ENCODE results near the gene STXBP3.

DNA sequence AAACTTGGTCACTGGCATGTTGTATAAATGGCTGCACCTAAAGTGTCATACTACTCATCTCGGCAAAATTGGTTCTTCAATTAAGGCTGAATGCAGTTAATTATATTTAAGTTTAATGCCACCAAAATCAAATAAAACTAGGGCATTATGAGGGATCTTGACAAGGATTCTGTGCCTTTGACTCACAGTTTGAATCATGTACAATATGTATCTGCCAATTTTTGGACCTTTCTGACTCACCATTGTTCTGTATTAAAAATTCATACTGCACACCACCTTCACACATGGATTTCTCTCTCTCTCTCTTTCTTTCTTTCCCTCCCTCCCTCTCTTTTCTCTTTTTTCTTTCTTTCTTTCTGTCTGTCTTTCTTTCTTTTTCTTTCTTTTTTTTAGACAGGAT, 14.1 kb upstream of the STXBP3 start:
- TF ChIP-seq POLR2AphosphoS5 (IDR thresholded peaks at IDR 0.05) (no peak), TAF1 (IDR thresholded peaks at IDR 0.05; ENCODE audit: low read depth) (no peak), SMC3 (conservative IDR thresholded peaks at IDR 0.05; ENCODE audit: poor library complexity) (no peak), EZH2 (IDR thresholded peaks at IDR 0.05; ENCODE audit: borderline replicate concordance, insufficient read depth, low read length, poor library complexity, severe bottlenecking) (no peak)
- TF ChIP-seq, protein P1, sequence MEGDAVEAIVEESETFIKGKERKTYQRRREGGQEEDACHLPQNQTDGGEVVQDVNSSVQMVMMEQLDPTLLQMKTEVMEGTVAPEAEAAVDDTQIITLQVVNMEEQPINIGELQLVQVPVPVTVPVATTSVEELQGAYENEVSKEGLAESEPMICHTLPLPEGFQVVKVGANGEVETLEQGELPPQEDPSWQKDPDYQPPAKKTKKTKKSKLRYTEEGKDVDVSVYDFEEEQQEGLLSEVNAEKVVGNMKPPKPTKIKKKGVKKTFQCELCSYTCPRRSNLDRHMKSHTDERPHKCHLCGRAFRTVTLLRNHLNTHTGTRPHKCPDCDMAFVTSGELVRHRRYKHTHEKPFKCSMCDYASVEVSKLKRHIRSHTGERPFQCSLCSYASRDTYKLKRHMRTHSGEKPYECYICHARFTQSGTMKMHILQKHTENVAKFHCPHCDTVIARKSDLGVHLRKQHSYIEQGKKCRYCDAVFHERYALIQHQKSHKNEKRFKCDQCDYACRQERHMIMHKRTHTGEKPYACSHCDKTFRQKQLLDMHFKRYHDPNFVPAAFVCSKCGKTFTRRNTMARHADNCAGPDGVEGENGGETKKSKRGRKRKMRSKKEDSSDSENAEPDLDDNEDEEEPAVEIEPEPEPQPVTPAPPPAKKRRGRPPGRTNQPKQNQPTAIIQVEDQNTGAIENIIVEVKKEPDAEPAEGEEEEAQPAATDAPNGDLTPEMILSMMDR (IDR thresholded peaks at IDR 0.05; ENCODE audit: poor library complexity, severe bottlenecking), result no peak
- TF ChIP-seq, protein P2, sequence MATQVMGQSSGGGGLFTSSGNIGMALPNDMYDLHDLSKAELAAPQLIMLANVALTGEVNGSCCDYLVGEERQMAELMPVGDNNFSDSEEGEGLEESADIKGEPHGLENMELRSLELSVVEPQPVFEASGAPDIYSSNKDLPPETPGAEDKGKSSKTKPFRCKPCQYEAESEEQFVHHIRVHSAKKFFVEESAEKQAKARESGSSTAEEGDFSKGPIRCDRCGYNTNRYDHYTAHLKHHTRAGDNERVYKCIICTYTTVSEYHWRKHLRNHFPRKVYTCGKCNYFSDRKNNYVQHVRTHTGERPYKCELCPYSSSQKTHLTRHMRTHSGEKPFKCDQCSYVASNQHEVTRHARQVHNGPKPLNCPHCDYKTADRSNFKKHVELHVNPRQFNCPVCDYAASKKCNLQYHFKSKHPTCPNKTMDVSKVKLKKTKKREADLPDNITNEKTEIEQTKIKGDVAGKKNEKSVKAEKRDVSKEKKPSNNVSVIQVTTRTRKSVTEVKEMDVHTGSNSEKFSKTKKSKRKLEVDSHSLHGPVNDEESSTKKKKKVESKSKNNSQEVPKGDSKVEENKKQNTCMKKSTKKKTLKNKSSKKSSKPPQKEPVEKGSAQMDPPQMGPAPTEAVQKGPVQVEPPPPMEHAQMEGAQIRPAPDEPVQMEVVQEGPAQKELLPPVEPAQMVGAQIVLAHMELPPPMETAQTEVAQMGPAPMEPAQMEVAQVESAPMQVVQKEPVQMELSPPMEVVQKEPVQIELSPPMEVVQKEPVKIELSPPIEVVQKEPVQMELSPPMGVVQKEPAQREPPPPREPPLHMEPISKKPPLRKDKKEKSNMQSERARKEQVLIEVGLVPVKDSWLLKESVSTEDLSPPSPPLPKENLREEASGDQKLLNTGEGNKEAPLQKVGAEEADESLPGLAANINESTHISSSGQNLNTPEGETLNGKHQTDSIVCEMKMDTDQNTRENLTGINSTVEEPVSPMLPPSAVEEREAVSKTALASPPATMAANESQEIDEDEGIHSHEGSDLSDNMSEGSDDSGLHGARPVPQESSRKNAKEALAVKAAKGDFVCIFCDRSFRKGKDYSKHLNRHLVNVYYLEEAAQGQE (IDR thresholded peaks at IDR 0.05; ENCODE audit: borderline replicate concordance), result no peak

Measured in neural cell (in vitro differentiated cells).